Panc1 (cell line): Measurements from ENCODE around the gene IRF2. TPM values are rescaled to one million over a fixed set of nuclear protein-coding genes. Genes with fewer than 3 reads are reported as not detected.

Source experiments
- ATAC-seq: fragments of 200-7000 bp; cut with Tn5 transposase; 2 replicates; pipeline ENCODE4 v1.9.1; 2020; ENCODE audit warnings: mild to moderate bottlenecking, moderate library complexity
- BruUV-seq: library from RNA; stranded (reverse); fragments of 400-500 nt; replicated peaks from 2 replicates; lab custom pipeline; 2021; lab: Mats Ljungman, UMichigan
- CTCF ChIA-PET: fragments of 300-600 bp; sonication (Branson Sonifier 250); formaldehyde crosslinking; loops from one replicate; lab custom pipeline; 2022; ENCODE audit warnings: antibody characterized with exemption; lab: Charles Lee
- POLR2A ChIA-PET: fragments of 300-600 bp; sonication (Branson Sonifier 250); formaldehyde crosslinking; loops from one replicate; lab custom pipeline; 2022; ENCODE audit warnings: antibody characterized with exemption; lab: Charles Lee
- DNase-seq: peaks from one replicate; pipeline ENCODE4 v3.0.0-alpha.2; 2010; ENCODE audit warnings: low read depth, low spot score
- H3K27ac ChIP-seq: 2 replicates; pipeline ENCODE4 v1.5.1; 2011; ENCODE audit warnings: mild to moderate bottlenecking, low read length, inconsistent platforms
- H3K27me3 ChIP-seq: fragments of 200-500 bp; sonication (Bioruptor generic); 2 replicates; pipeline ENCODE4 v1.6.0; 2014; ENCODE audit warnings: low read length, inconsistent platforms; ENCODE audit not compliant: control insufficient read depth, insufficient read depth
- H3K36me3 ChIP-seq: fragments of 200-500 bp; sonication (Bioruptor generic); 2 replicates; pipeline ENCODE4 v1.5.1; 2014; ENCODE audit warnings: inconsistent platforms, mild to moderate bottlenecking, low read length, moderate library complexity; ENCODE audit not compliant: control insufficient read depth, insufficient read depth
- H3K4me1 ChIP-seq: 2 replicates; pipeline ENCODE4 v1.5.1; 2011; ENCODE audit warnings: inconsistent platforms, mild to moderate bottlenecking, low read length, moderate library complexity; ENCODE audit not compliant: control insufficient read depth, insufficient read depth
- H3K4me3 ChIP-seq, 2 experiments: 2 replicates each; pipeline ENCODE4 v1.5.1; 2011 to 2012; ENCODE audit warnings: low read depth in 2 of 2, low read length in 2 of 2, mild to moderate bottlenecking in 2 of 2, inconsistent platforms in 1 of 2, moderate library complexity in 1 of 2
- H3K9me3 ChIP-seq: fragments of 200-500 bp; sonication (Bioruptor generic); 2 replicates; pipeline ENCODE4 v1.5.1; 2014; ENCODE audit warnings: low read depth, mild to moderate bottlenecking, inconsistent platforms, low read length, moderate library complexity; ENCODE audit not compliant: control insufficient read depth, insufficient read depth
- CTCF ChIP-seq: fragments of 450-650 bp; IDR thresholded peaks from 2 replicates; pipeline ENCODE4 v1.5.1; 2017; ENCODE audit warnings: mild to moderate bottlenecking
- POLR2AphosphoS5 ChIP-seq: IDR thresholded peaks from 2 replicates; pipeline ENCODE4 v1.6.1; 2012; ENCODE audit warnings: mild to moderate bottlenecking, low read depth, low read length, moderate library complexity
- REST ChIP-seq, 2 experiments: IDR thresholded peaks; 2 replicates each; pipeline ENCODE4 v1.6.1; 2011 to 2012; ENCODE audit warnings: low read depth in 2 of 2, control low read depth in 1 of 2, low read length in 1 of 2, mild to moderate bottlenecking in 1 of 2, moderate library complexity in 1 of 2; ENCODE audit not compliant: insufficient read depth in 1 of 2
- SIN3A ChIP-seq: IDR thresholded peaks from 2 replicates; pipeline ENCODE4 v1.6.1; 2012; ENCODE audit warnings: low read depth, mild to moderate bottlenecking, low read length, moderate library complexity, borderline replicate concordance; ENCODE audit not compliant: insufficient read depth
- TCF7L2 ChIP-seq: IDR thresholded peaks from 2 replicates; pipeline ENCODE4 v1.6.1; 2011; ENCODE audit warnings: mild to moderate bottlenecking, low read depth, low read length, inconsistent platforms
- in situ Hi-C: cut with HindIII; loops from 2 replicates; pipeline ENCODE4 v1.10.0; 2016; ENCODE audit warnings: low sequenced_read_pairs, low pct_unique_long_range_greater_than_20kb
- intact Hi-C: fragments of 100-400 bp; cut with micrococcal nuclease; formaldehyde crosslinking; loops from one replicate; pipeline ENCODE4 v1.10.0; 2022; ENCODE audit not compliant: unreplicated experiment
- total RNA-seq: library from RNA; stranded (reverse); gene quantifications from one replicate; pipeline ENCODE4 v1.2.1, GENCODE V29; 2021; ENCODE audit not compliant: unreplicated experiment

Gene IRF2
- total RNA-seq, 1 experiment from 2014 or later: 16.2 TPM

- no peak overlapping the region for H3K27ac ChIP-seq
- H3K4me1 ChIP-seq: peaks cover 23% of the 10 kb centered on the region
- DNase-seq (no peak), ATAC-seq (no peak)
- no peaks in the 10 kb centered on the region for H3K36me3 ChIP-seq
- H3K4me3 ChIP-seq: no peak overlapping the region
- TF ChIP-seq TCF7L2 (no peak), POLR2AphosphoS5 (no peak), SIN3A (no peak), REST (IDR thresholded peaks at IDR 0.05; ENCODE audit: insufficient read depth in 1 of 2, low read depth in 2 of 2, low read length in 1 of 2) (no peak)
- no TSS peak for BruUV-seq
- ChIA-PET CTCF (no interaction called here), POLR2A (no interaction called here)
- no peaks in the 10 kb centered on the region for H3K9me3 ChIP-seq
- intact Hi-C loops: no loop called here
- in situ Hi-C loops: no loop called here
- no peaks in the 10 kb centered on the region for H3K27me3 ChIP-seq
Measured at GRCh38 chr4:184455299-184455698, 19.1 kb downstream of the IRF2 start.

GRCh38 chr4:184453365-184454160 lies 20.8 kb downstream of the IRF2 start:
- Histone ChIP-seq H3K27ac (peak overlapping the region; percentile 70), H3K27me3 (no peaks in the 10 kb centered on the region), H3K36me3 (no peaks in the 10 kb centered on the region), H3K4me3 (no peak overlapping the region), H3K4me1 (peaks cover 34% of the 10 kb centered on the region), H3K9me3 (no peaks in the 10 kb centered on the region)
- ChIA-PET POLR2A (no interaction called here), CTCF (no interaction called here)
- intact Hi-C loops (no loop called here), in situ Hi-C loops (no loop called here)
- no peak for DNase-seq
- no TSS peak for BruUV-seq
- peak; percentile 80 for ATAC-seq
- TF ChIP-seq SIN3A (no peak), REST (IDR thresholded peaks at IDR 0.05; ENCODE audit: insufficient read depth in 1 of 2, low read depth in 2 of 2, low read length in 1 of 2) (no peak), TCF7L2 (no peak), POLR2AphosphoS5 (no peak), CTCF (no peak)
